GM20000 (cell line): Measurements from ENCODE around the gene OBSCN.

ENCODE experiments used
- DNase-seq: peaks from one replicate; pipeline ENCODE4 v3.0.0; 2012; ENCODE audit warnings: low spot score
- TF ChIP-seq, protein P1 (sequence below): IDR thresholded peaks from 2 replicates; pipeline ENCODE4 v1.5.1; 2012; ENCODE audit warnings: mild to moderate bottlenecking, control low read depth; ENCODE audit errors: extremely low read depth, missing control alignments

The OBSCN gene

GRCh38 chr1:228270032-228270431, 62.2 kb downstream of the OBSCN start:
- DNase-seq = no peak
- TF ChIP-seq, protein P1, sequence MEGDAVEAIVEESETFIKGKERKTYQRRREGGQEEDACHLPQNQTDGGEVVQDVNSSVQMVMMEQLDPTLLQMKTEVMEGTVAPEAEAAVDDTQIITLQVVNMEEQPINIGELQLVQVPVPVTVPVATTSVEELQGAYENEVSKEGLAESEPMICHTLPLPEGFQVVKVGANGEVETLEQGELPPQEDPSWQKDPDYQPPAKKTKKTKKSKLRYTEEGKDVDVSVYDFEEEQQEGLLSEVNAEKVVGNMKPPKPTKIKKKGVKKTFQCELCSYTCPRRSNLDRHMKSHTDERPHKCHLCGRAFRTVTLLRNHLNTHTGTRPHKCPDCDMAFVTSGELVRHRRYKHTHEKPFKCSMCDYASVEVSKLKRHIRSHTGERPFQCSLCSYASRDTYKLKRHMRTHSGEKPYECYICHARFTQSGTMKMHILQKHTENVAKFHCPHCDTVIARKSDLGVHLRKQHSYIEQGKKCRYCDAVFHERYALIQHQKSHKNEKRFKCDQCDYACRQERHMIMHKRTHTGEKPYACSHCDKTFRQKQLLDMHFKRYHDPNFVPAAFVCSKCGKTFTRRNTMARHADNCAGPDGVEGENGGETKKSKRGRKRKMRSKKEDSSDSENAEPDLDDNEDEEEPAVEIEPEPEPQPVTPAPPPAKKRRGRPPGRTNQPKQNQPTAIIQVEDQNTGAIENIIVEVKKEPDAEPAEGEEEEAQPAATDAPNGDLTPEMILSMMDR = no peak

- TF ChIP-seq, protein P1 = no peak
- no peak for DNase-seq
These were observed 63.9 kb downstream of the OBSCN start for GRCh38 chr1:228271701-228272251.

- no peak for DNase-seq
- TF ChIP-seq, protein P1 = no peak
These were observed 64.5 kb downstream of the OBSCN start for GRCh38 chr1:228272331-228272791.

DNA sequence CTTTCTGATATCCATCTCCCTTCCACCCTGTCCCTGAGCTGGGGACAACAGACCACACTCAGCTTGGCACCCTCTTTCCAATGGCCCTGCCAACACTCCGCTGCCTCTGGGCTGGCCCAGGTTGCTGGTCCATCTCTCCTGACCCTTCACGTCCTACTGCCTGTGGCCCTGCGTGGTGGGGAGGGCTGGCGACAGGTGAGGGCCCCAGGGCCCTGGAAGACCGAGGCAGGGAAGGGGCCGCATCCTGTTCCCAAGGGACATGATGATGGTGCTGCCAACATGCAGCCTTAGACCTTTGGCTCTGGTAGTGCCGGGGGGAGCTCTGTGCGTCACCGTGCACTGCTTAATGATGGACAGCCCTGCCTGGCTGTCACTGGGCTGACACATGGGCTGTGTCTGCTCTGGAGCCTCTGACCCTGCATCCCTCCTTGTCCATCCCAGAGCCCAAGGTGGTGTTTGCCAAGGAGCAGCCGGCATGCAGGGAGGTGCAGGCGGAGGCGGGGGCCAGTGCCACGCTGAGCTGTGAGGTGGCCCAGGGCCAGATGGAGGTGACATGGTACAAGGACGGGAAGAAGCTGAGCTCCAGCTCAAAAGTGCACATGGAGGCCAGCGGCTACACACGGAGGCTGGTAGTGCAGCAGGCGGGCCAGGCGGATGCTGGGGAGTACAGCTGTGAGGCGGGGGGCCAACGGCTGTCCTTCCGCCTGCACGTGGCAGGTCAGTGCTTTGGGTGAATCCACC, 65.2 kb downstream of the OBSCN start:
- TF ChIP-seq, protein P1 = no peak
- no peak for DNase-seq

- TF ChIP-seq, protein P1 = no peak
- DNase-seq = no peak
These were observed 66.0 kb downstream of the OBSCN start for GRCh38 chr1:228273720-228274451.

- TF ChIP-seq, protein P1 = no peak
- no peak for DNase-seq
These were observed 66.8 kb downstream of the OBSCN start for GRCh38 chr1:228274452-228275178.

- TF ChIP-seq, protein P1 = no peak
- DNase-seq = no peak
These were observed 67.3 kb downstream of the OBSCN start for GRCh38 chr1:228275179-228275429.
